Osteocyte (in vitro differentiated cells): ENCODE results near the gene SLC7A6OS. TPM values are rescaled to one million over a fixed set of nuclear protein-coding genes. Genes with fewer than 3 reads are reported as not detected.

ENCODE experiments used
- DNase-seq: peaks from one replicate; pipeline ENCODE4 v3.0.0; 2021; ENCODE audit warnings: mixed read lengths; ENCODE audit not compliant: unreplicated experiment; ENCODE audit errors: extremely low spot score
- H3K27ac Mint-ChIP-seq: one replicate; pipeline ENCODE4 v1.8.0; 2021; ENCODE audit warnings: mild to moderate bottlenecking, mixed read lengths; ENCODE audit not compliant: unreplicated experiment
- H3K27me3 Mint-ChIP-seq: one replicate; pipeline ENCODE4 v1.8.0; 2021; ENCODE audit warnings: mixed read lengths; ENCODE audit not compliant: unreplicated experiment
- H3K36me3 Mint-ChIP-seq: one replicate; pipeline ENCODE4 v1.8.0; 2021; ENCODE audit warnings: mixed read lengths; ENCODE audit not compliant: unreplicated experiment
- H3K4me1 Mint-ChIP-seq: one replicate; pipeline ENCODE4 v1.8.0; 2021; ENCODE audit warnings: mixed read lengths; ENCODE audit not compliant: unreplicated experiment
- H3K4me3 Mint-ChIP-seq: one replicate; pipeline ENCODE4 v1.8.0; 2021; ENCODE audit warnings: mild to moderate bottlenecking, moderate library complexity, mixed read lengths; ENCODE audit not compliant: unreplicated experiment
- H3K9me3 Mint-ChIP-seq: one replicate; pipeline ENCODE4 v1.8.0; 2021; ENCODE audit warnings: mixed read lengths; ENCODE audit not compliant: unreplicated experiment
- total RNA-seq: library from RNA; stranded (reverse); gene quantifications from 2 replicates; pipeline ENCODE4 v1.2.1, GENCODE V29; 2021
- TF ChIP-seq, protein P1 (sequence below): fragments of 200-600 bp; sonication (generic); IDR thresholded peaks from 2 replicates; pipeline ENCODE4 v1.5.0; 2021; ENCODE audit warnings: antibody characterized with exemption, mild to moderate bottlenecking, moderate library complexity

SLC7A6OS gene
- total RNA-seq, 1 donor from 2014 or later: 14.2 TPM

DNA sequence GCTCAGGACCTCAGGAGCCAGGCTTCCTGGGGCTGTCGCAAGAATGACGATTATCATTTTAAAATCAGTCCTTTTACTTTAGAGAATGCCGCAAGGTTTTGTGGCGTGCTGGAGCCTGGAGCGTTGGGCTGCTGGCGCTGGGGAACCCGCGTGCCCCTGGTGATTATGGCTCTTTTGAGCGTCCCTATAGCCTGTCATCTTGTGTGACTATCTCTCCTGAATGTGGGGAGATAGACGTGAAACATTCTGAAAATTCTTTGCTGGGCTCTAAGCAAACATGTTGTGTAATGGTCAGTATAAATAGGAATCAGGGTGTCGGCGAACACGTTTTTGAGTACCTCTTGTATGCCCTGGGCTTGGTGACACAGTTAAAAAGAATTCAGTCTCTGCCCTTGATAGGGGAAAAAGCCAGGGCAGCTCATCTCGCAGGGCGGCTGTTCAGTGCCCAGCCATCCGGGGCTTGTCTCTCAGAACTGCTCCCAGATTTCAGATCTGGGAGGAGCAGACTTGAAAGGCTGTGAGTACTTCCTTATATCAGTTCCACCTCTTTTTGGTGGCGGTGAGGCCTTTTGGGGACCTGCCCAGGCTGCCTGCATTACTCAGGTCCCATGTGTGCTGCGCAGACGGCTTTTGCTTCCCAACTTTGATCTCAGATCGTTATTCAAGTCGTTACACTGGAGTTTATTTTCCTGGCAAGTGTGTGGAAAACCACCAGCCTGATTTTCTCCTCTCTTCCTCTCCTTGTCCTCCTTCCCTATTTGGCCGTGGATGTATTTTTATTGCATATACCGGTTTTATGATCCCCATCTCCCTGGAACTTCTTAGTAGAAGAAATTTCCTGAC, 45.4 kb downstream of the SLC7A6OS start:
- Mint-ChIP-seq H3K4me1 (peaks cover 30% of the 10 kb centered on the region), H3K36me3 (peaks cover 1% of the 10 kb centered on the region), H3K27ac (peak overlapping the region; percentile 98), H3K27me3 (no peaks in the 10 kb centered on the region), H3K4me3 (peak overlapping the region; percentile 96), H3K9me3 (no peaks in the 10 kb centered on the region)
- TF ChIP-seq, protein P1, sequence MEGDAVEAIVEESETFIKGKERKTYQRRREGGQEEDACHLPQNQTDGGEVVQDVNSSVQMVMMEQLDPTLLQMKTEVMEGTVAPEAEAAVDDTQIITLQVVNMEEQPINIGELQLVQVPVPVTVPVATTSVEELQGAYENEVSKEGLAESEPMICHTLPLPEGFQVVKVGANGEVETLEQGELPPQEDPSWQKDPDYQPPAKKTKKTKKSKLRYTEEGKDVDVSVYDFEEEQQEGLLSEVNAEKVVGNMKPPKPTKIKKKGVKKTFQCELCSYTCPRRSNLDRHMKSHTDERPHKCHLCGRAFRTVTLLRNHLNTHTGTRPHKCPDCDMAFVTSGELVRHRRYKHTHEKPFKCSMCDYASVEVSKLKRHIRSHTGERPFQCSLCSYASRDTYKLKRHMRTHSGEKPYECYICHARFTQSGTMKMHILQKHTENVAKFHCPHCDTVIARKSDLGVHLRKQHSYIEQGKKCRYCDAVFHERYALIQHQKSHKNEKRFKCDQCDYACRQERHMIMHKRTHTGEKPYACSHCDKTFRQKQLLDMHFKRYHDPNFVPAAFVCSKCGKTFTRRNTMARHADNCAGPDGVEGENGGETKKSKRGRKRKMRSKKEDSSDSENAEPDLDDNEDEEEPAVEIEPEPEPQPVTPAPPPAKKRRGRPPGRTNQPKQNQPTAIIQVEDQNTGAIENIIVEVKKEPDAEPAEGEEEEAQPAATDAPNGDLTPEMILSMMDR: no peak
- no peak for DNase-seq

DNA sequence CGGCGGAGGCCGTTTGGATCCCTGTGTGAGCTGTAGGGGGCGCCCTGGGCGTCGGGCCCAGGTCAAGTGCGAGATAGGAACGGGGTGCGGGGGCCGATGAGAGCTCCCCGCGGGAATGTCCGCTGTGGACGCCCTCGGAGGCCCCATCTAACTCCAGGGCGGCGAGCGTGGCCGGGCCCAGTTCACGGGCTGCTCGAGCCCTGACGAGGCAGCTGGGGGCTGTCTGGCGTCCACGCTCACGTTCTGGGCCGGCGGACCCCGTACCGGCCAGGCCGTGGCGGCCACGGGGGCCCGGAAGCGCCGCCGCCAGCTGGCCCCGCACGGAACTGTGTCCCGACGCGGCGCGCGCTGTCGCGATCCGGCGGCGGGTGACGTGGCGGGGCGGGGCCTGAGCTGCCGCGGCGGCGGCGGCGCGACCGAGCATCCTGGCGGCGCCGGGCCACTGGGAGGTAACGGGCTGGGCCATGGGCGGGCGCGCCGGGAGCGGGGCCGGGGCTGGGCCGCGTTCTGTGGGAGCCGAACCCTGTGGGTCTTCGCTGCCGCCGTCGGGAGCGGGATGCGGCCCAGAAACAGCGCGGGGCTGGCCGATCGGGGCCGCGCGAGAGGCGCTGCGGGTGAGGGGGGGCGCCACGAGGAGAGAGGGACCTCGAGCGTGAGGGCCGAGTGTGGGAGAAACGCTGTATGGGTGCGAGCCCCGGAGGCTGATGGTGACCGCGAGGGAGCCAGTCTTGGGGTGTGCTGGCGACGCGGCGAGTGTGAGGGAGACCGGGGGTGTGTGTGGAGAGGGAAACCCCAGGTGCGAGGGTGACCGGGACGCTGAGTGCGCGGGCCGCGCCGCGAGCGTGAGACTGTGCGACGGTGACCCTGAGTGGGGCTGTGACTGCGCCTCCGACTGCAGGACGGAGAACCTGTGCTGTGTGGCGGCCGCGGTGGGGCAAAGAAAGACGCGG, 46.3 kb downstream of the SLC7A6OS start, which contains the start of gene SLC7A6:
Gene SLC7A6 (plus strand): TSS at position 399 of the 950 bp plus-strand sequence. CDS start 10,201 bp downstream, outside the sequence.
- no peaks in the 10 kb centered on the region for H3K27me3 Mint-ChIP-seq
- H3K4me1 Mint-ChIP-seq: peaks cover 29% of the 10 kb centered on the region
- H3K9me3 Mint-ChIP-seq: no peaks in the 10 kb centered on the region
- TF ChIP-seq, protein P1: peak; percentile 82
- DNase-seq: peak; percentile 91
- H3K27ac Mint-ChIP-seq: peak within 1 kb of the TSS; percentile 99
- H3K4me3 Mint-ChIP-seq: peak within 1 kb of the TSS; percentile 96
- peaks cover 4% of the 10 kb centered on the region for H3K36me3 Mint-ChIP-seq

DNA sequence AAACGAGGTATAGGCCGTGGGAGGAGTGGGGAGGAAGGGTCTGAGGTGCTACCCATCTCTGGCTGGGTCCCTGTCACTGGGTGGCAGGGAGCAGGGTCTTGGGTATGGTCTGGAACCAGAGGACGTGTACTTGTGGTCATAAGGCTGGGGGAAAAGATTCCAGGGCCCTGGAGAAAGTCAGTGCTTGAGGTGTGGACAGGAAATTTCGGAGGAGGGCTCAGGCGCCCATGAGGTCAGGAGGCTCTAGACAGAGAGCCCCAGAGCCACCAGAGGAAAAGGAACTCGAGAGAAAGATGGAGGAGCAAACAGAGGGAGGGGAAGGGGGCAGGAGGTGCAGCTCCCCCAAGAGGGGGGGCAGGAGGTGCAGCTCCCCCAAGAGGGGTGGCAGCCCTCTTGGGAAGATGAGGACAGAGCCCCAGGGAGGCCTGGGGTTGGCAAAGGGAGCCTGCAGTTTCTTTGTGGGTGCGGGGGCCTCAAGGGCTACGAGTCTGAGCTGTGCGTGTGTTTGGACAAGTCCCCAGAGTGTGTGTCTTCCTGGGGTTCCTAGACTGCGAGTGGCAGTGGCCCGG, 47.1 kb downstream of the SLC7A6OS start:
- H3K36me3 Mint-ChIP-seq: peaks cover 6% of the 10 kb centered on the region

DNA sequence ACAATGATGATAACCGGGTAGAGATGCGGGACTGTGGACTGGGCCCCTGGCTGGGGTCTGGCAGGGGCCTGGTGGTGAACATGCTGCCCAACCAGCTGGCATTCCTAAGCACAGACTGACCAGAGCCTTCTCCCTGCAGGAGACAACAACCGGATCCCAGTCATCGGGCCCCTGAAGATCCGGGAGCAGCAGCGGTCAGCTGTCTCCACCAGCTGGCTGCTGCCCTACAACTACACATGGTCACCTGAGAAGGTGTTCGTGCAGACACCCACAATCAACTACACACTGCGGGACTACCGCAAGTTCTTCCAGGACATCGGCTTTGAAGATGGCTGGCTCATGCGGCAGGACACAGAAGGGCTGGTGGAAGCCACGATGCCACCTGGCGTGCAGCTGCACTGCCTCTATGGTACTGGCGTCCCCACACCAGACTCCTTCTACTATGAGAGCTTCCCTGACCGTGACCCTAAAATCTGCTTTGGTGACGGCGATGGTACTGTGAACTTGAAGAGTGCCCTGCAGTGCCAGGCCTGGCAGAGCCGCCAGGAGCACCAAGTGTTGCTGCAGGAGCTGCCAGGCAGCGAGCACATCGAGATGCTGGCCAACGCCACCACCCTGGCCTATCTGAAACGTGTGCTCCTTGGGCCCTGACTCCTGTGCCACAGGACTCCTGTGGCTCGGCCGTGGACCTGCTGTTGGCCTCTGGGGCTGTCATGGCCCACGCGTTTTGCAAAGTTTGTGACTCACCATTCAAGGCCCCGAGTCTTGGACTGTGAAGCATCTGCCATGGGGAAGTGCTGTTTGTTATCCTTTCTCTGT, 51.5 kb downstream of the SLC7A6OS start:
- Mint-ChIP-seq H3K27ac (peak overlapping the region; percentile 93), H3K9me3 (no peaks in the 10 kb centered on the region), H3K27me3 (no peaks in the 10 kb centered on the region), H3K4me3 (no peak overlapping the region), H3K4me1 (peaks cover 27% of the 10 kb centered on the region), H3K36me3 (peaks cover 8% of the 10 kb centered on the region)
- TF ChIP-seq, protein P1: no peak
- no peak for DNase-seq

More for the DNA sequence above, 47.1 kb downstream of the SLC7A6OS start:
- peaks cover 27% of the 10 kb centered on the region for H3K4me1 Mint-ChIP-seq
- no peaks in the 10 kb centered on the region for H3K27me3 Mint-ChIP-seq
- H3K27ac Mint-ChIP-seq: peak overlapping the region; percentile 99
- TF ChIP-seq, protein P1: no peak
- no peaks in the 10 kb centered on the region for H3K9me3 Mint-ChIP-seq
- peak overlapping the region; percentile 89 for H3K4me3 Mint-ChIP-seq
- DNase-seq: no peak
